Coronary artery (tissue), 2 donors: Measurements from ENCODE around the gene UBXN10.
"Not testable (repeated sequence)": the region's sequence is repeated elsewhere in the genome, so short reads cannot be mapped to it uniquely, and the experiment has no call there.

ENCODE experiments used
- DNase-seq: peaks from one replicate; pipeline ENCODE4 v3.0.0-alpha.2; 2017; ENCODE audit warnings: low spot score
- H3K27ac ChIP-seq, 2 donors: fragments of 200-600 bp; sonication (generic); one replicate each; pipeline ENCODE4 v1.5.1; 2016 to 2019
- H3K4me3 ChIP-seq: fragments of 200-600 bp; sonication (generic); 2 replicates; pipeline ENCODE4 v1.5.1; 2016; ENCODE audit warnings: mild to moderate bottlenecking, moderate library complexity
- CTCF ChIP-seq: fragments of 200-600 bp; sonication (generic); IDR thresholded peaks from one replicate; pipeline ENCODE4 v1.5.1; 2019; ENCODE audit warnings: antibody characterized with exemption

UBXN10 gene

GRCh38 chr1:20224546-20224945 lies 38.6 kb downstream of the UBXN10 start:
- Histone ChIP-seq H3K27ac (no peak overlapping the region), H3K4me3 (no peak overlapping the region)
- DNase-seq, result no peak
- TF ChIP-seq CTCF, result no peak

- Histone ChIP-seq H3K4me3 (no peak overlapping the region), H3K27ac (no peak overlapping the region)
- no peak for TF ChIP-seq CTCF
- no peak for DNase-seq
These were observed 41.8 kb downstream of the UBXN10 start for GRCh38 chr1:20227704-20228103.

DNA sequence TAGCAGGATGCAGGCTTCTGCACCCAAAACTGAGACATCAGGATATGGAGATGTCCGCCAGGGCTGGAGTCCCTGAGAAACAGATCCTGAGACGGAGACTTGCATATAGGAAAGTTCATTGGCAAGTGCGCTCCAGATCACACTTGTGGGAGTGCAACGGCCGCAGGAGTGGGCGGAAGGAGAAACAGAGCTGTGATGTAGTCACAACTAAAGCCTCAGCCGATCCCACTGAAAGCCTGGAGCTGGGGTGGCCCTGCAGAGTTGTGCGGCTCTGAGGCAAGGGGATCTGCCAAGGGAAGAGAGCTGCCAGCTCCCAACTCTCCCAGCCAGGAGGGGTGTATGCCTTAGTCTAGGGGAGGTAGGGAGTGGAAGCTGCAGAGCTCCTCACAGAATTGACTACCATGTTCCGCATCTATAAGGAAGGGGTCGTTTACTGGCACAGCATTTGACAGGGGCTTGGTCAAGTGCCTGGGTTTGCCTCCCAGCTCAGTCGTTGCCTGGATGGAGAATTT lies 42.5 kb downstream of the UBXN10 start:
- Histone ChIP-seq H3K27ac (no peak overlapping the region), H3K4me3 (no peak overlapping the region)
- no peak for DNase-seq
- no peak for TF ChIP-seq CTCF

GRCh38 chr1:20229171-20229570 lies 43.3 kb downstream of the UBXN10 start:
- DNase-seq, result no peak
- no peak overlapping the region for H3K27ac ChIP-seq
- no peak overlapping the region for H3K4me3 ChIP-seq
- no peak for TF ChIP-seq CTCF

DNA sequence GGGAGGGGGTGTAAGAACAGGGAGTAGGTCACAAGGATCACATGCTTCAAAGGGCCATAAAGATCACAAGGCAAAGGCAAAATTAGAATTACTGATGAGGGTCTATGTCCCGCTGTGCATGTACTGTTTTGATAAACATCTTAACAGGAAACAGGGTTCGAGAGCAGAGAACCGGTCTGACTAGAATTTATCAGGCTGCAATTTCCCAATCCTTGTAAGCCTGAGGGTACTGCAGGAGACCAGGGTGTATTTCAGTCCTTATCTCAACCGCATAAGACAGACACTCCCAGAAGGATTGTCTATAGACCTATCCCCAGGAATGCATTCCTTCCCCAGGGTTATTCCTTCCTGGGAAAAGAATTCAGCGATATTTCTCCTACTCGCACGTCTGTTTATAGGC lies 46.7 kb downstream of the UBXN10 start:
- H3K27ac ChIP-seq, DNase-seq, H3K4me3 ChIP-seq: not testable (repeated sequence)

- Histone ChIP-seq H3K27ac (no peak overlapping the region), H3K4me3 (no peak overlapping the region)
- no peak for DNase-seq
- TF ChIP-seq CTCF, result no peak
These were observed 47.5 kb downstream of the UBXN10 start for GRCh38 chr1:20233394-20233793.

- Histone ChIP-seq H3K27ac (no peak overlapping the region), H3K4me3 (no peak overlapping the region)
- no peak for DNase-seq
- TF ChIP-seq CTCF, result no peak
These were observed 48.0 kb downstream of the UBXN10 start for GRCh38 chr1:20233866-20234265.
